Endothelial cell of umbilical vein (primary cell): Measurements from ENCODE around the gene ATP6V1G1. TPM values are rescaled to one million over a fixed set of nuclear protein-coding genes. Genes with fewer than 3 reads are reported as not detected.

ENCODE experiments used
- BruUV-seq: library from RNA; stranded (reverse); fragments of 400-500 nt; replicated peaks from 2 replicates; lab custom pipeline; 2021; lab: Mats Ljungman, UMichigan
- CTCF ChIA-PET: fragments of 300-600, 350-600 bp; sonication (Branson Sonifier 250); formaldehyde crosslinking; loops from one replicate; lab custom pipeline; 2021; ENCODE audit warnings: antibody characterized with exemption, inconsistent platforms; lab: Charles Lee
- POLR2A ChIA-PET: fragments of 300-600, 350-600 bp; sonication (Branson Sonifier 250); formaldehyde crosslinking; loops from one replicate; lab custom pipeline; 2021; ENCODE audit warnings: antibody characterized with exemption, inconsistent platforms; lab: Charles Lee
- DNase-seq: peaks from one replicate; pipeline ENCODE4 v3.0.0-alpha.2; 2011; ENCODE audit warnings: low read depth, low spot score
- FAIRE-seq: peaks from 2 replicates; lab custom pipeline; 2011; peaks lifted over from hg19 to GRCh38; lab: Jason Lieb, UNC
- H2AFZ ChIP-seq: 2 replicates; pipeline ENCODE4 v1.6.0; 2012; ENCODE audit warnings: low read depth, low read length, control low read depth, inconsistent platforms
- H3K27ac ChIP-seq: 2 replicates; pipeline ENCODE4 v1.5.1; 2011; ENCODE audit warnings: low read depth, mild to moderate bottlenecking, control low read depth, low read length, moderate library complexity; ENCODE audit not compliant: insufficient read depth
- H3K27me3 ChIP-seq, 2 experiments: 2 replicates each; pipeline versions ENCODE4 v1.6.0 to v1.6.1; 2011; ENCODE audit warnings: low read length in 2 of 2, mixed read lengths in 1 of 2; ENCODE audit not compliant: control insufficient read depth in 2 of 2, insufficient read depth in 2 of 2
- H3K36me3 ChIP-seq, 2 experiments: 2 replicates in 1 of 2; 3 replicates in 1 of 2; pipeline ENCODE4 v1.5.1; 2011; ENCODE audit warnings: low read length in 2 of 2, mild to moderate bottlenecking in 1 of 2, moderate library complexity in 1 of 2; ENCODE audit not compliant: control insufficient read depth in 2 of 2, insufficient read depth in 2 of 2; ENCODE audit errors: extremely low read depth in 1 of 2
- H3K4me1 ChIP-seq: 3 replicates; pipeline ENCODE4 v1.5.1; 2011; ENCODE audit warnings: mild to moderate bottlenecking, low read length; ENCODE audit not compliant: control insufficient read depth, insufficient read depth; ENCODE audit errors: extremely low read depth
- H3K4me2 ChIP-seq: 2 replicates; pipeline ENCODE4 v1.6.1; 2011; ENCODE audit warnings: low read length, control low read depth, mixed read lengths; ENCODE audit not compliant: insufficient read depth
- H3K4me3 ChIP-seq, 3 experiments: fragments of 200-600 bp in 1 of 3; sonication (generic), shearing (Covaris generic) in 1 of 3; replicated peaks in 1 of 3; 2 replicates each; pipeline ENCODE4 v1.5.1; 2011 to 2016; ENCODE audit warnings: control low read depth in 3 of 3, low read length in 3 of 3, mild to moderate bottlenecking in 2 of 3, inconsistent platforms in 1 of 3, low read depth in 1 of 3, moderate library complexity in 1 of 3; ENCODE audit not compliant: insufficient read depth in 1 of 3
- H3K79me2 ChIP-seq: 2 replicates; pipeline ENCODE4 v1.6.0; 2012; ENCODE audit warnings: low read length, inconsistent platforms; ENCODE audit not compliant: control insufficient read depth, insufficient read depth
- H3K9ac ChIP-seq: replicated peaks from 2 replicates; pipeline ENCODE3; 2011; ENCODE audit warnings: low read length, control low read depth; ENCODE audit not compliant: insufficient read depth; ENCODE audit errors: extremely low read depth
- H3K9me1 ChIP-seq: replicated peaks from 3 replicates; pipeline ENCODE4 v1.6.0; 2011; ENCODE audit warnings: mild to moderate bottlenecking, low read length; ENCODE audit not compliant: control insufficient read depth, insufficient read depth; ENCODE audit errors: extremely low read depth
- H3K9me3 ChIP-seq: replicated peaks from 2 replicates; pipeline ENCODE4 v1.5.1; 2012; ENCODE audit warnings: low read length, inconsistent platforms; ENCODE audit not compliant: control insufficient read depth, insufficient read depth
- H4K20me1 ChIP-seq: replicated peaks from 2 replicates; pipeline ENCODE3; 2011; ENCODE audit warnings: mild to moderate bottlenecking, low read length; ENCODE audit not compliant: control insufficient read depth, insufficient read depth; ENCODE audit errors: extremely low read depth
- CTCF ChIP-seq, 2 donors: IDR thresholded peaks; 1 replicate in 1 of 2; 2 replicates in 1 of 2; pipeline ENCODE4 v1.5.1; 2011; ENCODE audit warnings: low read length in 2 of 2, mild to moderate bottlenecking in 2 of 2, moderate library complexity in 2 of 2, control low read depth in 1 of 2, inconsistent platforms in 1 of 2, low read depth in 1 of 2; ENCODE audit not compliant: insufficient read depth in 1 of 2; ENCODE audit errors: extremely low read depth in 1 of 2
- EZH2 ChIP-seq: IDR thresholded peaks from 2 replicates; pipeline ENCODE4 v1.6.1; 2012; ENCODE audit warnings: borderline replicate concordance, low read depth, mild to moderate bottlenecking, moderate library complexity, low read length, inconsistent platforms; ENCODE audit not compliant: severe bottlenecking
- FOS ChIP-seq: IDR thresholded peaks from 2 replicates; pipeline ENCODE4 v1.6.1; 2011; ENCODE audit warnings: mild to moderate bottlenecking, low read length, moderate library complexity, borderline replicate concordance; ENCODE audit not compliant: insufficient read depth
- GATA2 ChIP-seq: IDR thresholded peaks from 2 replicates; pipeline ENCODE4 v1.7.0; 2011; ENCODE audit warnings: low read depth, mild to moderate bottlenecking, moderate library complexity, mixed read lengths, low read length; ENCODE audit not compliant: insufficient read length, insufficient read depth
- JUN ChIP-seq: IDR thresholded peaks from 2 replicates; pipeline ENCODE4 v1.6.1; 2011; ENCODE audit warnings: borderline replicate concordance, low read depth; ENCODE audit not compliant: insufficient read length, insufficient read depth
- MYC ChIP-seq: IDR thresholded peaks from one replicate; pipeline ENCODE4 v1.6.1; 2011; ENCODE audit warnings: mild to moderate bottlenecking, low read depth, low read length
- POLR2A ChIP-seq: IDR thresholded peaks from 2 replicates; pipeline ENCODE4 v1.6.1; 2012; ENCODE audit warnings: low read depth, mild to moderate bottlenecking, control low read depth, low read length
- POLR2AphosphoS5 ChIP-seq: IDR thresholded peaks from 2 replicates; pipeline ENCODE4 v1.6.1; 2012; ENCODE audit warnings: low read depth, mild to moderate bottlenecking, control low read depth, low read length, moderate library complexity; ENCODE audit not compliant: insufficient read depth
- dilution Hi-C: fragments of 300-500 bp; cut with MboI; formaldehyde crosslinking; loops from one replicate; pipeline ENCODE4 v1.15.0; 2019; ENCODE audit warnings: low sequenced_read_pairs; ENCODE audit not compliant: extremely low pct_ligation_motif_present
- intact Hi-C: fragments of 100-400 bp; cut with micrococcal nuclease; formaldehyde crosslinking; loops from one replicate; pipeline ENCODE4 v1.10.0; 2022
- polyA plus RNA-seq, 4 experiments: library from polyadenylated mRNA; depleted of rRNA in 3 of 4; stranded (reverse) in 3 of 4; unstranded in 1 of 4; fragments of >200 nt; gene quantifications; 2 replicates each; pipeline versions ENCODE4 v1.2.1 to v1.2.3, GENCODE V29; 2011 to 2012; ENCODE audit warnings: missing spikeins in 1 of 4
- total RNA-seq: library from RNA; stranded (reverse); gene quantifications from 2 replicates; pipeline ENCODE4 v1.2.3, GENCODE V29; 2021
- TF ChIP-seq, protein P1 (sequence below): IDR thresholded peaks from 2 replicates; pipeline ENCODE4 v1.6.1; 2011; ENCODE audit not compliant: insufficient read depth, insufficient read length

ATP6V1G1 gene
- total and polyA plus RNA-seq, 2 donors (not counting 3 experiments of a cell fraction or from before 2014, with no cell fraction given): 78.9 to 96.9 TPM

DNA sequence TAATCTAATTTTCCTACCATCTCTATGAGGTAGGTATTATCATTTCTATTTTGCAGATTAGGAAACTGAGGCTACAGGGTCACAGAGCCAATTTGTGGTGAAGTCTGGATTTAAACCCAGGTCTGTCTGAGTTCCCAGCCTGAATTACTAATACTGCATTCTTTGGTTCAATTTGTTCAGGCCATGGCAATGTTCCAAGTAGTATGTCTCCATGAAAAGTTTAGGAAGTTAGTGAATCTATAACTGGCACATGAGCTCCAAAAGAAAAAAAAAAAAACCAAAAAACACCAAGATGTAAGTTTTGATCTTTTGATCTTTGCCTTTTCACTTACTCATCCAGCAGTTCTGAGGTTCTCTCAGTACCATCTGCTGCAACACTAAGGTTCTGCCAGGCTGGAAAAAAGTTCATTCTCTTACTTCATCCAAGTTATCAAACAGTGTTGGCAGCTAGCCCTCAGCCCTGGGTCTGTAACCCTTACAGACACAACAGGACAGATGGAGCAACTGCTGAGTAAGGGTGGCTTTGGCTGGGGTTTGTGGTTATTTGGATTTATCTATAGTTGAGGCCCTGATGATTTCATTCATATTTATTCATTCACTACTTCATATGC, 19.1 kb downstream of the ATP6V1G1 start:
- dilution Hi-C loops: no loop called here
- Histone ChIP-seq H3K9ac (no peak overlapping the region), H3K4me1 (peaks cover 11% of the 10 kb centered on the region), H3K27ac (no peak overlapping the region), H3K79me2 (no peaks in the 10 kb centered on the region), H2AFZ (no peak overlapping the region), H3K36me3 (no peaks in the 10 kb centered on the region), H4K20me1 (no peaks in the 10 kb centered on the region), H3K27me3 (no peaks in the 10 kb centered on the region), H3K4me2 (no peak overlapping the region), H3K4me3 (no peak overlapping the region), H3K9me1 (no peaks in the 10 kb centered on the region), H3K9me3 (no peaks in the 10 kb centered on the region)
- ChIA-PET POLR2A (interaction anchor here (1.2 kb wide), 1 partner anchor 20 kb away, joined by 3 read pairs; the partner anchor contains the start of gene ATP6V1G1), CTCF (interaction anchor here (0.8 to 4.0 kb wide), 5 partner anchors 11 to 201 kb away, joined by 3 to 17 read pairs (median 8); no protein-coding TSS in a partner anchor)
- TF ChIP-seq GATA2 (no peak), FOS (no peak), CTCF (IDR thresholded peaks at IDR 0.05; ENCODE audit: extremely low read depth in 1 of 2, insufficient read depth in 1 of 2, low read depth in 1 of 2, low read length in 2 of 2) (no peak), JUN (no peak), POLR2A (no peak), POLR2AphosphoS5 (no peak), EZH2 (no peak), MYC (no peak)
- TF ChIP-seq, protein P1, sequence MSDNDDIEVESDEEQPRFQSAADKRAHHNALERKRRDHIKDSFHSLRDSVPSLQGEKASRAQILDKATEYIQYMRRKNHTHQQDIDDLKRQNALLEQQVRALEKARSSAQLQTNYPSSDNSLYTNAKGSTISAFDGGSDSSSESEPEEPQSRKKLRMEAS: no peak
- FAIRE-seq (no peak), DNase-seq (peak; percentile 68)
- intact Hi-C loops: no loop called here
- no TSS peak for BruUV-seq
